K562 (cell line): ENCODE data around the gene GLI1. TPM values are rescaled to one million over a fixed set of nuclear protein-coding genes. Genes with fewer than 3 reads are reported as not detected.

Source experiments
- BRD4 ChIP-seq: fragments of 200-600 bp; sonication (generic); IDR thresholded peaks from 2 replicates; pipeline ENCODE4 v1.6.1; 2017; ENCODE audit warnings: inconsistent platforms
- BRF1 ChIP-seq: IDR thresholded peaks from 3 replicates; pipeline ENCODE4 v1.6.1; 2011; ENCODE audit warnings: borderline replicate concordance, mild to moderate bottlenecking; ENCODE audit not compliant: insufficient read length; ENCODE audit errors: extremely low read depth
- C11orf30 ChIP-seq: fragments of 450-650 bp; IDR thresholded peaks from 2 replicates; pipeline ENCODE4 v1.6.1; 2016; ENCODE audit warnings: low read depth, mild to moderate bottlenecking
- CAMTA2 ChIP-seq: fragments of 250-450 bp; sonication (Bioruptor Pico); conservative IDR thresholded peaks from 2 replicates; pipeline ENCODE4 v1.5.1; 2022
- CBFA2T2 ChIP-seq: fragments of 450-650 bp; conservative IDR thresholded peaks from 2 replicates; pipeline ENCODE4 v1.6.1; 2017; ENCODE audit warnings: mild to moderate bottlenecking
- EHMT2 ChIP-seq: fragments of 450-650 bp; IDR thresholded peaks from 2 replicates; pipeline ENCODE4 v1.6.1; 2018; ENCODE audit warnings: antibody characterized with exemption
- ERF ChIP-seq: fragments of 450-650 bp; formaldehyde crosslinking; IDR thresholded peaks from 2 replicates; pipeline ENCODE4 v1.4.0; 2020; ENCODE audit warnings: mild to moderate bottlenecking, mixed read lengths
- FOXJ2 ChIP-seq: fragments of 200-800 bp; sonication (Bioruptor generic); IDR thresholded peaks from 2 replicates; pipeline ENCODE4 v1.6.1; 2016; ENCODE audit warnings: missing genetic modification characterization, missing compliant biosample characterization
- FOXJ3 ChIP-seq: sonication (generic); formaldehyde crosslinking; IDR thresholded peaks from 2 replicates; pipeline ENCODE4 v1.4.0; 2020; ENCODE audit warnings: mild to moderate bottlenecking, missing genetic modification reagents
- HMGN3 ChIP-seq: IDR thresholded peaks from 2 replicates; pipeline ENCODE4 v1.6.1; 2011; ENCODE audit warnings: borderline replicate concordance, low read depth, mild to moderate bottlenecking, mixed read lengths, low read length; ENCODE audit not compliant: insufficient read length; ENCODE audit errors: extremely low read depth
- HNRNPUL1 ChIP-seq: fragments of 200-400 bp; formaldehyde crosslinking; IDR thresholded peaks from 2 replicates; pipeline ENCODE4 v1.6.1; 2017; ENCODE audit warnings: low read length
- KLF16 ChIP-seq: IDR thresholded peaks from 2 replicates; pipeline ENCODE4 v1.6.1; 2016; ENCODE audit warnings: antibody characterized with exemption
- MTF1 ChIP-seq: fragments of 250-450 bp; sonication (Bioruptor Pico); IDR thresholded peaks from 2 replicates; pipeline ENCODE4 v1.9.0; 2021; ENCODE audit warnings: moderate library complexity, mild to moderate bottlenecking, inconsistent platforms, borderline replicate concordance
- NR2C2 ChIP-seq, 2 experiments: fragments of 200-800 bp in 1 of 2; sonication (Bioruptor generic) in 1 of 2; sonication (generic) in 1 of 2; formaldehyde crosslinking in 1 of 2; IDR thresholded peaks; 2 replicates each; pipeline versions ENCODE4 v1.6.1 to v1.8.0; 2016 to 2022; ENCODE audit warnings: mild to moderate bottlenecking in 1 of 2, missing compliant biosample characterization in 1 of 2, missing genetic modification characterization in 1 of 2, missing genetic modification reagents in 1 of 2
- PHB ChIP-seq: fragments of 250-450 bp; sonication (Bioruptor Pico); IDR thresholded peaks from 2 replicates; pipeline ENCODE4 v1.5.0; 2021
- PHF21A ChIP-seq: fragments of 450-650 bp; IDR thresholded peaks from 2 replicates; pipeline ENCODE4 v1.6.1; 2017; ENCODE audit warnings: low read depth, borderline replicate concordance
- POLR3A ChIP-seq: IDR thresholded peaks from 2 replicates; pipeline ENCODE4 v1.6.1; 2011; ENCODE audit warnings: borderline replicate concordance, mild to moderate bottlenecking, moderate library complexity; ENCODE audit not compliant: insufficient read length, insufficient read depth; ENCODE audit errors: extremely low read depth
- RFX5 ChIP-seq: IDR thresholded peaks from 2 replicates; pipeline ENCODE4 v1.6.1; 2011; ENCODE audit warnings: low read depth, mild to moderate bottlenecking, improper control_type of control experiment, low read length
- SREBF1 ChIP-seq: fragments of 150-350 bp; IDR thresholded peaks from 2 replicates; pipeline ENCODE4 v1.6.1; 2014; ENCODE audit warnings: antibody characterized with exemption, low read depth, low read length, borderline replicate concordance
- TAF15 ChIP-seq: fragments of 200-400 bp; formaldehyde crosslinking; IDR thresholded peaks from 2 replicates; pipeline ENCODE4 v1.6.1; 2017; ENCODE audit warnings: mild to moderate bottlenecking, low read depth, low read length, moderate library complexity
- TGIF2 ChIP-seq: sonication (generic); formaldehyde crosslinking; IDR thresholded peaks from 2 replicates; pipeline ENCODE4 v1.8.1; 2022; ENCODE audit warnings: mild to moderate bottlenecking, missing genetic modification reagents, moderate library complexity
- YY1 ChIP-seq, 3 experiments: IDR thresholded peaks; 2 replicates each; pipeline ENCODE4 v1.6.1; 2011; ENCODE audit warnings: low read length in 2 of 3, mild to moderate bottlenecking in 2 of 3, moderate library complexity in 2 of 3, borderline replicate concordance in 1 of 3, control low read depth in 1 of 3, low read depth in 1 of 3; ENCODE audit not compliant: insufficient read depth in 3 of 3, insufficient replicate concordance in 2 of 3, control insufficient read depth in 1 of 3, insufficient read length in 1 of 3; ENCODE audit errors: extremely low read depth in 1 of 3
- ZKSCAN3 ChIP-seq: fragments of 250-450 bp; sonication (Bioruptor Pico); IDR thresholded peaks from 2 replicates; pipeline ENCODE4 v1.4.0; 2020
- ZNF212 ChIP-seq: fragments of 450-650 bp; formaldehyde crosslinking; IDR thresholded peaks from 2 replicates; pipeline ENCODE4 v1.4.0; 2020; ENCODE audit warnings: mild to moderate bottlenecking
- polyA plus RNA-seq, 8 experiments: library from polyadenylated mRNA; depleted of rRNA in 4 of 8; stranded (reverse) in 5 of 8; unstranded in 3 of 8; fragments of >200 nt; fragmentation: Nextera tagmentation in 2 of 8; fragmentation: Illumina TruSeq in 1 of 8; extraction: Ambion mirVana in 2 of 8; extraction: Trizol in 1 of 8; gene quantifications; 2 replicates each; pipeline versions ENCODE4 v1.2.1 to v1.2.3, GENCODE V29; 2011 to 2014; ENCODE audit warnings: inconsistent platforms in 1 of 8, missing spikeins in 1 of 8
- total RNA-seq, 7 experiments: library from RNA; depleted of rRNA in 6 of 7; stranded (reverse); fragments of >200 nt in 6 of 7; fragmentation: Illumina TruSeq in 2 of 7; extraction: Trizol in 2 of 7; gene quantifications; 2 replicates each; pipeline versions ENCODE4 v1.2.1 to v1.2.3, GENCODE V29; 2011 to 2021; ENCODE audit warnings: low replicate concordance in 1 of 7
- TF ChIP-seq, protein P1 (sequence below): fragments of 450-650 bp; IDR thresholded peaks from 2 replicates; pipeline ENCODE4 v1.7.0; 2016; ENCODE audit warnings: borderline replicate concordance
- TF ChIP-seq, protein P2 (sequence below): fragments of 250-450 bp; sonication (Bioruptor Pico); IDR thresholded peaks from 2 replicates; pipeline ENCODE4 v1.4.0; 2020; ENCODE audit warnings: borderline replicate concordance

GLI1 gene
- total and polyA plus RNA-seq, 9 of the 15 experiments (the other 6 are each of a cell fraction or from before 2014, with no cell fraction given) = 0.24 to 3.7 (median 0.61) TPM

DNA sequence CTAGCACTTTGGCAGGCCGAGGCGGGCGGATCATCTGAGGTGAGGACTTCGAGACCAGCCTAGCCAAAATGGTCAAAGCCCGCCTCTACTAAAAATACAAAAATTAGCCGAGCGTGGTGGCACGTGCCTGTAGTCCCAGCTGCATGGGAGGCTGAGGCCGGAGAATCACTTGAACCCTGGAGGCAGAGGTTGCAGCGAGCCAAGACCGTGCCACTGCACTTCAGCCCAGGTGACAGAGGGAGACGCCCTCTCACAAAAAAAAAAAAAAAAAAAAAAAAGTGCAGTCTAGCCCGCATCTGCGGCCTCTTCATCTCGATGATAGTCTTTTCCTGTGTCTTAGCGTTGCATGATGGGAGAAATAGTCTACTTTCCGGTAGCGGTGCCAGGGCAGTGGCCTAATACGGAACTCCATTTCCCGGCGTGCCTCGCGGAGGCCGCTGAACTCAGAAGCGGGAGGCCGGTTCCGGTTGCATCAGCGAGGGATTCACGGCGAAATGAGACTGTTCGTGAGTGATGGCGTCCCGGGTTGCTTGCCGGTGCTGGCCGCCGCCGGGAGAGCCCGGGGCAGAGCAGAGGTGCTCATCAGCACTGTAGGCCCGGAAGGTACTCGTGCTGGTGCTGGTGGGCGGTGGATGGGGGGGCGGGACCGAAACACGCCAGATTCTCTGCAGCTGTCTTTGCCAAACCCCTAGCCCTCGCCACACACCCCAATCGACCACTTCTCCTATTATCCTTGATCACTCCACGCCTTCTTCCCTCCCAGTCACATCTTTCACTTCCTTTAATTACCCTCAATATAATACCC is 28.2 kb downstream of the GLI1 start, which contains the start of gene MARS1 (continued):
- TF ChIP-seq CAMTA2 (CRISPR knock-in tag) (no peak), KLF16 (no peak), C11orf30 (peak; percentile 77), EHMT2 (no peak), PHF21A (no peak), TAF15 (no peak), FOXJ3 (no peak), NR2C2 (CRISPR knock-in tag; IDR thresholded peaks at IDR 0.05) (peak; percentile 87), NR2C2 (tag; IDR thresholded peaks at IDR 0.05) (peak; percentile 98), FOXJ2 (tag) (peak; percentile 69; the same call in 1 of the 2 replicates), CBFA2T2 (no peak), TGIF2 (CRISPR knock-in tag) (no peak), ZKSCAN3 (CRISPR knock-in tag) (no peak), MTF1 (CRISPR knock-in tag) (no peak), HNRNPUL1 (no peak), POLR3A (no peak), ZNF212 (CRISPR knock-in tag) (no peak), ERF (CRISPR knock-in tag) (no peak), HMGN3 (peak; percentile 29), BRD4 (no peak), PHB (CRISPR knock-in tag) (0 out of 2 replicates have a peak, but pooled peaks have one; percentile 46), SREBF1 (no peak), BRF1 (no peak), RFX5 (no peak), YY1 (IDR thresholded peaks at IDR 0.05; ENCODE audit: borderline replicate concordance in 1 of 3, control insufficient read depth in 1 of 3, extremely low read depth in 1 of 3, insufficient read depth in 3 of 3, insufficient read length in 1 of 3, insufficient replicate concordance in 2 of 3, low read depth in 1 of 3, low read length in 2 of 3) (peak; percentile 22 to 88 (median 78))
- TF ChIP-seq, protein P1, sequence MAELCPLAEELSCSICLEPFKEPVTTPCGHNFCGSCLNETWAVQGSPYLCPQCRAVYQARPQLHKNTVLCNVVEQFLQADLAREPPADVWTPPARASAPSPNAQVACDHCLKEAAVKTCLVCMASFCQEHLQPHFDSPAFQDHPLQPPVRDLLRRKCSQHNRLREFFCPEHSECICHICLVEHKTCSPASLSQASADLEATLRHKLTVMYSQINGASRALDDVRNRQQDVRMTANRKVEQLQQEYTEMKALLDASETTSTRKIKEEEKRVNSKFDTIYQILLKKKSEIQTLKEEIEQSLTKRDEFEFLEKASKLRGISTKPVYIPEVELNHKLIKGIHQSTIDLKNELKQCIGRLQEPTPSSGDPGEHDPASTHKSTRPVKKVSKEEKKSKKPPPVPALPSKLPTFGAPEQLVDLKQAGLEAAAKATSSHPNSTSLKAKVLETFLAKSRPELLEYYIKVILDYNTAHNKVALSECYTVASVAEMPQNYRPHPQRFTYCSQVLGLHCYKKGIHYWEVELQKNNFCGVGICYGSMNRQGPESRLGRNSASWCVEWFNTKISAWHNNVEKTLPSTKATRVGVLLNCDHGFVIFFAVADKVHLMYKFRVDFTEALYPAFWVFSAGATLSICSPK = no peak
- TF ChIP-seq, protein P2, sequence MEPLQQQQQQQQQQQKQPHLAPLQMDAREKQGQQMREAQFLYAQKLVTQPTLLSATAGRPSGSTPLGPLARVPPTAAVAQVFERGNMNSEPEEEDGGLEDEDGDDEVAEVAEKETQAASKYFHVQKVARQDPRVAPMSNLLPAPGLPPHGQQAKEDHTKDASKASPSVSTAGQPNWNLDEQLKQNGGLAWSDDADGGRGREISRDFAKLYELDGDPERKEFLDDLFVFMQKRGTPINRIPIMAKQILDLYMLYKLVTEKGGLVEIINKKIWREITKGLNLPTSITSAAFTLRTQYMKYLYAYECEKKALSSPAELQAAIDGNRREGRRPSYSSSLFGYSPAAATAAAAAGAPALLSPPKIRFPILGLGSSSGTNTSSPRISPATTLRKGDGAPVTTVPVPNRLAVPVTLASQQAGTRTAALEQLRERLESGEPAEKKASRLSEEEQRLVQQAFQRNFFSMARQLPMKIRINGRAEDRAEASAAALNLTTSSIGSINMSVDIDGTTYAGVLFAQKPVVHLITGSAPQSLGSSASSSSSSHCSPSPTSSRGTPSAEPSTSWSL (CRISPR knock-in tag) = no peak
